ENCODE measurements around the gene CARD11. TPM values are rescaled to one million over a fixed set of nuclear protein-coding genes. Genes with fewer than 3 reads are reported as not detected.

The CARD11 gene
- total and polyA plus RNA-seq, 2 donors (not counting 1 experiment from before 2014, with no cell fraction given), result 0.02 TPM; not detected in 1

- Histone ChIP-seq H3K9ac (ENCODE audit: insufficient read depth, low read length) (no peak overlapping the region), H3K4me3 (replicated peaks in 1 of 4; ENCODE audit: control extremely low read depth in 1 of 4, insufficient read depth in 1 of 4, low read depth in 3 of 4, low read length in 4 of 4) (no peak overlapping the region), H3K27me3 (ENCODE audit: control insufficient read depth, insufficient read depth, low read length) (no peaks in the 10 kb centered on the region), H3K36me3 (ENCODE audit: control insufficient read depth, insufficient read depth, low read length) (no peaks in the 10 kb centered on the region), H4K20me1 (ENCODE audit: control insufficient read depth, extremely low read depth, insufficient read depth, low read length) (no peaks in the 10 kb centered on the region), H3K4me2 (ENCODE audit: extremely low read depth, insufficient read depth, low read length) (no peak overlapping the region), H3K79me2 (ENCODE audit: control insufficient read depth, insufficient read depth, low read length) (no peaks in the 10 kb centered on the region), H3K9me3 (ENCODE audit: control insufficient read depth, insufficient read depth, low read depth, low read length) (no peaks in the 10 kb centered on the region), H3K27ac (ENCODE audit: insufficient read depth, low read length) (no peak overlapping the region), H2AFZ (ENCODE audit: low read length) (no peak overlapping the region), H3K4me1 (ENCODE audit: control insufficient read depth, extremely low read depth, insufficient read depth, low read length) (no peaks in the 10 kb centered on the region)
- TF ChIP-seq EZH2 (IDR thresholded peaks at IDR 0.05; ENCODE audit: low read length, missing control alignments), result no peak
- no peak for DNase-seq (ENCODE audit: low read depth in 2 of 2)
Observed at GRCh38 chr7:2911466-2911865, 132.2 kb downstream of the CARD11 start.

- no peak for TF ChIP-seq CTCF (conservative IDR thresholded peaks at IDR 0.05 in 1 of 2, IDR thresholded peaks at IDR 0.05 in 1 of 2; ENCODE audit: low read depth in 1 of 2, low read length in 2 of 2)
- no peak for TF ChIP-seq EZH2 (IDR thresholded peaks at IDR 0.05; ENCODE audit: low read length, missing control alignments)
- Histone ChIP-seq H3K27ac (ENCODE audit: insufficient read depth, low read length) (no peak overlapping the region), H3K36me3 (ENCODE audit: control insufficient read depth, insufficient read depth, low read length) (no peaks in the 10 kb centered on the region)
Observed at GRCh38 chr7:2909471-2910039, 134.1 kb downstream of the CARD11 start.

GRCh38 chr7:2909043-2909442 lies 134.6 kb downstream of the CARD11 start:
- no peak overlapping the region for H3K4me3 ChIP-seq (replicated peaks in 1 of 4; ENCODE audit: control extremely low read depth in 1 of 4, insufficient read depth in 1 of 4, low read depth in 3 of 4, low read length in 4 of 4)
- TF ChIP-seq CTCF (conservative IDR thresholded peaks at IDR 0.05 in 1 of 2, IDR thresholded peaks at IDR 0.05 in 1 of 2; ENCODE audit: low read depth in 1 of 2, low read length in 2 of 2) (no peak), EZH2 (IDR thresholded peaks at IDR 0.05; ENCODE audit: low read length, missing control alignments) (no peak)
- no peaks in the 10 kb centered on the region for H3K9me3 ChIP-seq (ENCODE audit: control insufficient read depth, insufficient read depth, low read depth, low read length)
- no peak overlapping the region for H3K4me2 ChIP-seq (ENCODE audit: extremely low read depth, insufficient read depth, low read length)
- no peaks in the 10 kb centered on the region for H3K79me2 ChIP-seq (ENCODE audit: control insufficient read depth, insufficient read depth, low read length)
- H3K9ac ChIP-seq (ENCODE audit: insufficient read depth, low read length), result no peak overlapping the region
- H3K27me3 ChIP-seq (ENCODE audit: control insufficient read depth, insufficient read depth, low read length), result no peaks in the 10 kb centered on the region
- H2AFZ ChIP-seq (ENCODE audit: low read length), result no peak overlapping the region
- no peak for DNase-seq (ENCODE audit: low read depth in 2 of 2)
- no peak overlapping the region for H3K27ac ChIP-seq (ENCODE audit: insufficient read depth, low read length)
- no peaks in the 10 kb centered on the region for H3K36me3 ChIP-seq (ENCODE audit: control insufficient read depth, insufficient read depth, low read length)
- no peaks in the 10 kb centered on the region for H4K20me1 ChIP-seq (ENCODE audit: control insufficient read depth, extremely low read depth, insufficient read depth, low read length)
- no peaks in the 10 kb centered on the region for H3K4me1 ChIP-seq (ENCODE audit: control insufficient read depth, extremely low read depth, insufficient read depth, low read length)

More at GRCh38 chr7:2909471-2910039, 134.1 kb downstream of the CARD11 start:
- no peak for DNase-seq (ENCODE audit: low read depth in 2 of 2)
- H2AFZ ChIP-seq (ENCODE audit: low read length), result no peak overlapping the region
- H3K27me3 ChIP-seq (ENCODE audit: control insufficient read depth, insufficient read depth, low read length), result no peaks in the 10 kb centered on the region
- no peaks in the 10 kb centered on the region for H3K79me2 ChIP-seq (ENCODE audit: control insufficient read depth, insufficient read depth, low read length)
- H3K4me3 ChIP-seq (replicated peaks in 1 of 4; ENCODE audit: control extremely low read depth in 1 of 4, insufficient read depth in 1 of 4, low read depth in 3 of 4, low read length in 4 of 4), result no peak overlapping the region
- no peaks in the 10 kb centered on the region for H4K20me1 ChIP-seq (ENCODE audit: control insufficient read depth, extremely low read depth, insufficient read depth, low read length)
- H3K4me1 ChIP-seq (ENCODE audit: control insufficient read depth, extremely low read depth, insufficient read depth, low read length), result no peaks in the 10 kb centered on the region
- no peaks in the 10 kb centered on the region for H3K9me3 ChIP-seq (ENCODE audit: control insufficient read depth, insufficient read depth, low read depth, low read length)
- H3K4me2 ChIP-seq (ENCODE audit: extremely low read depth, insufficient read depth, low read length), result no peak overlapping the region
- H3K9ac ChIP-seq (ENCODE audit: insufficient read depth, low read length), result no peak overlapping the region

Measured in fibroblast of lung (primary cell).